Body of pancreas (tissue), 4 donors: ENCODE measurements around the gene DEFB129.

Source experiments
- CTCF ChIP-seq, 7 experiments: fragments of 450-650 bp in 4 of 7; fragments of 200-600 bp in 3 of 7; sonication (generic) in 3 of 7; IDR thresholded peaks; one replicate each; pipeline ENCODE4 v1.5.1; 2016 to 2019; ENCODE audit warnings: antibody characterized with exemption in 7 of 7
- POLR2A ChIP-seq, 3 donors: fragments of 450-650 bp; IDR thresholded peaks; one replicate each; pipeline ENCODE4 v1.6.1; 2016; ENCODE audit warnings: antibody characterized with exemption in 3 of 3, mild to moderate bottlenecking in 2 of 3

- TF ChIP-seq POLR2A (IDR thresholded peaks at IDR 0.05) = no peak
- no peak for TF ChIP-seq CTCF (IDR thresholded peaks at IDR 0.05)
Measured at GRCh38 chr20:199996-200395, 27.1 kb upstream of the DEFB129 start.
